Esophagus muscularis mucosa (tissue), 4 donors: Measurements from ENCODE around the gene INPP5F.

Source experiments
- CTCF ChIP-seq, 3 experiments: fragments of 200-600 bp in 2 of 3; fragments of 450-650 bp in 1 of 3; sonication (generic) in 2 of 3; IDR thresholded peaks; one replicate each; pipeline ENCODE4 v1.5.1; 2017 to 2019; ENCODE audit warnings: antibody characterized with exemption in 3 of 3, mild to moderate bottlenecking in 2 of 3, moderate library complexity in 1 of 3
- EP300 ChIP-seq: sonication (generic); formaldehyde crosslinking; IDR thresholded peaks from one replicate; pipeline ENCODE4 v1.6.1; 2017; ENCODE audit warnings: antibody characterized with exemption
- POLR2AphosphoS5 ChIP-seq, 2 donors: sonication (generic); formaldehyde crosslinking; IDR thresholded peaks; one replicate each; pipeline ENCODE4 v1.6.1; 2017; ENCODE audit warnings: antibody characterized with exemption in 2 of 2

GRCh38 chr10:119801176-119801575 is 75.3 kb downstream of the INPP5F start:
- TF ChIP-seq POLR2AphosphoS5 (IDR thresholded peaks at IDR 0.05) (no peak), EP300 (no peak), CTCF (IDR thresholded peaks at IDR 0.05) (no peak)
